K562 (cell line): ENCODE data around the gene ANKMY1. TPM values are rescaled to one million over a fixed set of nuclear protein-coding genes. Genes with fewer than 3 reads are reported as not detected.

ENCODE experiments used
- ATAC-seq: fragments of 200-7000 bp; cut with Tn5 transposase; 3 replicates; pipeline ENCODE4 v1.9.1; 2020; ENCODE audit warnings: moderate library complexity
- BruUV-seq: library from RNA; stranded (reverse); fragments of 400-500 nt; replicated peaks from 2 replicates; lab custom pipeline; 2021; lab: Mats Ljungman, UMichigan
- CTCF ChIA-PET: fragments of 300-600 bp; formaldehyde crosslinking; extraction: SDS; loops from one replicate; lab custom pipeline; 2021; ENCODE audit warnings: low intra/inter-chr PET ratio; lab: Yijun Ruan, JAX
- POLR2A ChIA-PET: fragments of 300-600, 350-650 bp; sonication (Branson Sonifier 250); formaldehyde crosslinking; extraction: SDS; loops from one replicate; lab custom pipeline; 2021; ENCODE audit warnings: antibody characterized with exemption, inconsistent platforms; lab: Yijun Ruan, JAX
- DNase-seq, 4 experiments: peaks; one replicate each; pipeline versions ENCODE4 v3.0.0 to v3.0.0-alpha.2; 2011 to 2018; ENCODE audit warnings: low spot score in 3 of 4, mixed read lengths in 3 of 4; ENCODE audit errors: extremely low read depth in 1 of 4
- FAIRE-seq: peaks from 2 replicates; lab custom pipeline; 2011; peaks lifted over from hg19 to GRCh38; lab: Jason Lieb, UNC
- H2AFZ ChIP-seq: 2 replicates; pipeline ENCODE4 v1.6.0; 2011; ENCODE audit warnings: low read depth, low read length, control low read depth, inconsistent platforms
- H3K27ac ChIP-seq: fragments of 200-600 bp; 3 replicates; pipeline ENCODE4 v1.8.0; 2011; ENCODE audit warnings: low read depth, mild to moderate bottlenecking, control low read depth, inconsistent platforms, low read length, moderate library complexity, mixed read lengths; ENCODE audit errors: extremely low read depth
- H3K27me3 ChIP-seq, 2 experiments: fragments of 300-600 bp in 1 of 2; 2 replicates in 1 of 2; 3 replicates in 1 of 2; pipeline versions ENCODE4 v1.6.0 to v1.8.0; 2011; ENCODE audit warnings: inconsistent platforms in 2 of 2, low read length in 2 of 2, mild to moderate bottlenecking in 1 of 2, mixed read lengths in 1 of 2, moderate library complexity in 1 of 2; ENCODE audit not compliant: control insufficient read depth in 2 of 2, insufficient read depth in 2 of 2
- H3K36me3 ChIP-seq: fragments of 300-600 bp; 3 replicates; pipeline ENCODE4 v1.8.0; 2011; ENCODE audit warnings: mild to moderate bottlenecking, low read length, inconsistent platforms; ENCODE audit not compliant: control insufficient read depth, insufficient read depth
- H3K4me1 ChIP-seq, 2 experiments: fragments of 200-600 bp in 1 of 2; replicated peaks in 1 of 2; 2 replicates in 1 of 2; 3 replicates in 1 of 2; pipeline versions ENCODE4 v1.5.1 to v1.8.0; 2011; ENCODE audit warnings: inconsistent platforms in 2 of 2, low read length in 2 of 2, mild to moderate bottlenecking in 1 of 2, mixed read lengths in 1 of 2, moderate library complexity in 1 of 2; ENCODE audit not compliant: control insufficient read depth in 2 of 2, insufficient read depth in 2 of 2
- H3K4me2 ChIP-seq: 2 replicates; pipeline ENCODE4 v1.6.1; 2011; ENCODE audit warnings: low read length, control low read depth, inconsistent platforms, mixed read lengths; ENCODE audit not compliant: insufficient read depth
- H3K4me3 ChIP-seq: fragments of 200-600 bp; sonication (generic), shearing (Covaris generic); 2 replicates; pipeline ENCODE4 v1.5.1; 2016; ENCODE audit warnings: control low read depth, inconsistent platforms
- H3K79me2 ChIP-seq: fragments of 200-600 bp; 3 replicates; pipeline ENCODE4 v1.8.0; 2011; ENCODE audit warnings: low read length, inconsistent platforms; ENCODE audit not compliant: control insufficient read depth, insufficient read depth
- H3K9ac ChIP-seq, 2 experiments: 2 replicates each; pipeline versions ENCODE4 v1.6.0 to v1.6.1; 2011; ENCODE audit warnings: low read depth in 2 of 2, low read length in 2 of 2, control low read depth in 1 of 2, inconsistent platforms in 1 of 2, mild to moderate bottlenecking in 1 of 2, mixed read lengths in 1 of 2; ENCODE audit not compliant: insufficient read depth in 1 of 2
- H3K9me1 ChIP-seq: one replicate; pipeline ENCODE4 v1.6.0; 2011; ENCODE audit warnings: inconsistent platforms, mild to moderate bottlenecking, low read length, moderate library complexity; ENCODE audit not compliant: control insufficient read depth, insufficient read depth
- H3K9me3 ChIP-seq: replicated peaks from 2 replicates; pipeline ENCODE4 v1.5.1; 2011; ENCODE audit warnings: low read depth, low read length, inconsistent platforms; ENCODE audit not compliant: control insufficient read depth, insufficient read depth
- H4K20me1 ChIP-seq: replicated peaks from 2 replicates; pipeline ENCODE4 v1.6.1; 2011; ENCODE audit warnings: low read length, inconsistent platforms, mixed read lengths; ENCODE audit not compliant: control insufficient read depth, insufficient read depth
- ZNF696 ChIP-seq: fragments of 250-450 bp; sonication (Bioruptor Pico); conservative IDR thresholded peaks from 2 replicates; pipeline ENCODE4 v1.4.0; 2020; ENCODE audit warnings: mild to moderate bottlenecking, moderate library complexity
- WGBS: fragments of 100-300 bp; shearing (Covaris generic); methylation state at CpG from one replicate; pipeline ENCODE4 v1.1.6; 2016; ENCODE audit warnings: low coverage, mixed read lengths; ENCODE audit not compliant: insufficient coverage; ENCODE audit errors: missing lambda C conversion rate; 5-methylcytosine and 5-hydroxymethylcytosine counted together
- in situ Hi-C: fragments of 300-500 bp; cut with MboI; formaldehyde crosslinking; loops from 4 replicates; pipeline ENCODE4 v1.15.0; 2018; ENCODE audit warnings: inconsistent platforms, mixed read lengths
- intact Hi-C: fragments of 100-400 bp; cut with micrococcal nuclease; formaldehyde crosslinking; loops from 2 replicates; pipeline ENCODE4 v1.14.2; 2022
- polyA plus RNA-seq, 8 experiments: library from polyadenylated mRNA; depleted of rRNA in 4 of 8; stranded (reverse) in 5 of 8; unstranded in 3 of 8; fragments of >200 nt; fragmentation: Nextera tagmentation in 2 of 8; fragmentation: Illumina TruSeq in 1 of 8; extraction: Ambion mirVana in 2 of 8; extraction: Trizol in 1 of 8; gene quantifications; 2 replicates each; pipeline versions ENCODE4 v1.2.1 to v1.2.3, GENCODE V29; 2011 to 2014; ENCODE audit warnings: inconsistent platforms in 1 of 8, missing spikeins in 1 of 8
- total RNA-seq, 7 experiments: library from RNA; depleted of rRNA in 6 of 7; stranded (reverse); fragments of >200 nt in 6 of 7; fragmentation: Illumina TruSeq in 2 of 7; extraction: Trizol in 2 of 7; gene quantifications; 2 replicates each; pipeline versions ENCODE4 v1.2.1 to v1.2.3, GENCODE V29; 2011 to 2021; ENCODE audit warnings: low replicate concordance in 1 of 7
- TF ChIP-seq, protein P1 (sequence below), 2 experiments: IDR thresholded peaks; 2 replicates each; pipeline ENCODE4 v1.6.1; 2012; ENCODE audit warnings: improper control_type of control experiment in 2 of 2, low read depth in 2 of 2, low read length in 2 of 2, borderline replicate concordance in 1 of 2

Gene ANKMY1
- total and polyA plus RNA-seq, 9 of the 15 experiments (the other 6 are each of a cell fraction or from before 2014, with no cell fraction given), result 0.75 to 15.1 (median 11.7) TPM

DNA sequence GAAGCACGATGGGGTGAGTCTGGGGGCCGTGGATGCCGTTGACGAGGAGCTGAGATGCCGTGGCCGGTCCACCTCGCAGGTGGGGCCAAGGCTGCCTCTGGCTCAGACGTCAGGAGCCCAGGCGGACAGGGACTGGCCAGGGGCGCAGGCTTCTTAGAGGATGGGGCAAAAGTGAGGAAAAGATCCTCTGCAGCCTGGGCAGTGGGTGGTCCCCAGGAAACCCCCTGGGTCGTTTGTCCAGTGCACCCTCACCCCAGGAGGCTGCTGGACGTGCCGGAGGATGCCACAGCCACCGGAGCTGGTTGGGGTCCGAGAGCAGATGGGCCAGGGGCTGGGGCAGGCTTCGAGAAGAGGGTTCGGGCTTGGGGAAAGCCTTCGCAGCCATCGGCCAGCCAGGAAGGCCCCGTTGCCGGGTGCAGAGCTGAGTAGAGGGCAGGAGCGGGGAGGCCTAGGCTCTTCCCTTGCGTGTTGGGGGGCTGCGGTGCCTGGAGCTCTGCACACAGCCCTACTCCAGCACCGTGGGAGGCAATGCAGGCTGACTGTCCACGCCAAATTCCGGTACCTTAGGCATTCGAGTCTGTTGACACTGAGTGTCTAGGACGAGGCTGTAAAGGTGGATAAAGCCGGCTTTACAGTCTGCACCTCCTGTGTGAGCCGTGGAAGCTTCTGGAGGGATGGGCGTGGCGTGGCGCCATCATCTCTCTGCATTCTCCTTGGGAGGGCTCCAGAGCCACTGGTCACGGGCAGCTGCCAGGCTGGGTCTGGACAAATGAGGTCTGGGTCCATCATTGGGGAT, 103.5 kb downstream of the ANKMY1 start:
- POLR2A ChIA-PET, result interaction anchor here (0.5 to 0.9 kb wide), 2 partner anchors 12 to 398 kb away, joined by 3 read pairs; no protein-coding TSS in a partner anchor
- no peaks in the 10 kb centered on the region for H3K9me3 ChIP-seq
- no peaks in the 10 kb centered on the region for H3K36me3 ChIP-seq
- no TSS peak for BruUV-seq
- no peak overlapping the region for H3K27ac ChIP-seq
- no peak overlapping the region for H3K9ac ChIP-seq
- intact Hi-C loops (no loop called here), in situ Hi-C loops (no loop called here)
- FAIRE-seq (no peak), DNase-seq (no peak), ATAC-seq (no peak)
- no peak overlapping the region for H2AFZ ChIP-seq
- no peak for TF ChIP-seq ZNF696
- TF ChIP-seq, protein P1, sequence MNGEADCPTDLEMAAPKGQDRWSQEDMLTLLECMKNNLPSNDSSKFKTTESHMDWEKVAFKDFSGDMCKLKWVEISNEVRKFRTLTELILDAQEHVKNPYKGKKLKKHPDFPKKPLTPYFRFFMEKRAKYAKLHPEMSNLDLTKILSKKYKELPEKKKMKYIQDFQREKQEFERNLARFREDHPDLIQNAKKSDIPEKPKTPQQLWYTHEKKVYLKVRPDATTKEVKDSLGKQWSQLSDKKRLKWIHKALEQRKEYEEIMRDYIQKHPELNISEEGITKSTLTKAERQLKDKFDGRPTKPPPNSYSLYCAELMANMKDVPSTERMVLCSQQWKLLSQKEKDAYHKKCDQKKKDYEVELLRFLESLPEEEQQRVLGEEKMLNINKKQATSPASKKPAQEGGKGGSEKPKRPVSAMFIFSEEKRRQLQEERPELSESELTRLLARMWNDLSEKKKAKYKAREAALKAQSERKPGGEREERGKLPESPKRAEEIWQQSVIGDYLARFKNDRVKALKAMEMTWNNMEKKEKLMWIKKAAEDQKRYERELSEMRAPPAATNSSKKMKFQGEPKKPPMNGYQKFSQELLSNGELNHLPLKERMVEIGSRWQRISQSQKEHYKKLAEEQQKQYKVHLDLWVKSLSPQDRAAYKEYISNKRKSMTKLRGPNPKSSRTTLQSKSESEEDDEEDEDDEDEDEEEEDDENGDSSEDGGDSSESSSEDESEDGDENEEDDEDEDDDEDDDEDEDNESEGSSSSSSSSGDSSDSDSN (IDR thresholded peaks at IDR 0.05; ENCODE audit: borderline replicate concordance in 1 of 2, low read depth in 2 of 2, low read length in 2 of 2), result 0 out of 4 replicates have a peak, but pooled peaks of 1 of the 2 experiments have one; percentile 14
- no peaks in the 10 kb centered on the region for H3K9me1 ChIP-seq
- no peak overlapping the region for H3K4me2 ChIP-seq
- 17% methylated on average over 19 of the region's 35 CpGs for WGBS
- H3K4me3 ChIP-seq, result no peak overlapping the region
- peaks cover 0 to 50% of the 10 kb centered on the region in 2 experiments; a peak in 2 of 5 replicates for H3K4me1 ChIP-seq
- no peaks in the 10 kb centered on the region for H3K79me2 ChIP-seq
- CTCF ChIA-PET, result no interaction called here
- peaks cover 5% of the 10 kb centered on the region; the same call in 1 of the 2 replicates for H4K20me1 ChIP-seq
- peaks cover 0 to 67% of the 10 kb centered on the region in 2 experiments; a peak in 3 of 5 replicates for H3K27me3 ChIP-seq
